Endothelial cell of umbilical vein (primary cell): ENCODE data around the gene POU1F1. TPM values are rescaled to one million over a fixed set of nuclear protein-coding genes. Genes with fewer than 3 reads are reported as not detected.

Source experiments
- BruUV-seq: library from RNA; stranded (reverse); fragments of 400-500 nt; replicated peaks from 2 replicates; lab custom pipeline; 2021; lab: Mats Ljungman, UMichigan
- CTCF ChIA-PET: fragments of 300-600, 350-600 bp; sonication (Branson Sonifier 250); formaldehyde crosslinking; loops from one replicate; lab custom pipeline; 2021; ENCODE audit warnings: antibody characterized with exemption, inconsistent platforms; lab: Charles Lee
- POLR2A ChIA-PET: fragments of 300-600, 350-600 bp; sonication (Branson Sonifier 250); formaldehyde crosslinking; loops from one replicate; lab custom pipeline; 2021; ENCODE audit warnings: antibody characterized with exemption, inconsistent platforms; lab: Charles Lee
- DNase-seq: peaks from one replicate; pipeline ENCODE4 v3.0.0-alpha.2; 2011; ENCODE audit warnings: low read depth, low spot score
- FAIRE-seq: peaks from 2 replicates; lab custom pipeline; 2011; peaks lifted over from hg19 to GRCh38; lab: Jason Lieb, UNC
- H2AFZ ChIP-seq: 2 replicates; pipeline ENCODE4 v1.6.0; 2012; ENCODE audit warnings: low read depth, low read length, control low read depth, inconsistent platforms
- H3K27ac ChIP-seq: 2 replicates; pipeline ENCODE4 v1.5.1; 2011; ENCODE audit warnings: low read depth, mild to moderate bottlenecking, control low read depth, low read length, moderate library complexity; ENCODE audit not compliant: insufficient read depth
- H3K27me3 ChIP-seq, 2 experiments: 2 replicates each; pipeline versions ENCODE4 v1.6.0 to v1.6.1; 2011; ENCODE audit warnings: low read length in 2 of 2, mixed read lengths in 1 of 2; ENCODE audit not compliant: control insufficient read depth in 2 of 2, insufficient read depth in 2 of 2
- H3K36me3 ChIP-seq, 2 experiments: 2 replicates in 1 of 2; 3 replicates in 1 of 2; pipeline ENCODE4 v1.5.1; 2011; ENCODE audit warnings: low read length in 2 of 2, mild to moderate bottlenecking in 1 of 2, moderate library complexity in 1 of 2; ENCODE audit not compliant: control insufficient read depth in 2 of 2, insufficient read depth in 2 of 2; ENCODE audit errors: extremely low read depth in 1 of 2
- H3K4me1 ChIP-seq: 3 replicates; pipeline ENCODE4 v1.5.1; 2011; ENCODE audit warnings: mild to moderate bottlenecking, low read length; ENCODE audit not compliant: control insufficient read depth, insufficient read depth; ENCODE audit errors: extremely low read depth
- H3K4me2 ChIP-seq: 2 replicates; pipeline ENCODE4 v1.6.1; 2011; ENCODE audit warnings: low read length, control low read depth, mixed read lengths; ENCODE audit not compliant: insufficient read depth
- H3K4me3 ChIP-seq, 3 experiments: fragments of 200-600 bp in 1 of 3; sonication (generic), shearing (Covaris generic) in 1 of 3; replicated peaks in 1 of 3; 2 replicates each; pipeline ENCODE4 v1.5.1; 2011 to 2016; ENCODE audit warnings: control low read depth in 3 of 3, low read length in 3 of 3, mild to moderate bottlenecking in 2 of 3, inconsistent platforms in 1 of 3, low read depth in 1 of 3, moderate library complexity in 1 of 3; ENCODE audit not compliant: insufficient read depth in 1 of 3
- H3K79me2 ChIP-seq: 2 replicates; pipeline ENCODE4 v1.6.0; 2012; ENCODE audit warnings: low read length, inconsistent platforms; ENCODE audit not compliant: control insufficient read depth, insufficient read depth
- H3K9ac ChIP-seq: replicated peaks from 2 replicates; pipeline ENCODE3; 2011; ENCODE audit warnings: low read length, control low read depth; ENCODE audit not compliant: insufficient read depth; ENCODE audit errors: extremely low read depth
- H3K9me1 ChIP-seq: replicated peaks from 3 replicates; pipeline ENCODE4 v1.6.0; 2011; ENCODE audit warnings: mild to moderate bottlenecking, low read length; ENCODE audit not compliant: control insufficient read depth, insufficient read depth; ENCODE audit errors: extremely low read depth
- H3K9me3 ChIP-seq: replicated peaks from 2 replicates; pipeline ENCODE4 v1.5.1; 2012; ENCODE audit warnings: low read length, inconsistent platforms; ENCODE audit not compliant: control insufficient read depth, insufficient read depth
- H4K20me1 ChIP-seq: replicated peaks from 2 replicates; pipeline ENCODE3; 2011; ENCODE audit warnings: mild to moderate bottlenecking, low read length; ENCODE audit not compliant: control insufficient read depth, insufficient read depth; ENCODE audit errors: extremely low read depth
- EZH2 ChIP-seq: IDR thresholded peaks from 2 replicates; pipeline ENCODE4 v1.6.1; 2012; ENCODE audit warnings: borderline replicate concordance, low read depth, mild to moderate bottlenecking, moderate library complexity, low read length, inconsistent platforms; ENCODE audit not compliant: severe bottlenecking
- FOS ChIP-seq: IDR thresholded peaks from 2 replicates; pipeline ENCODE4 v1.6.1; 2011; ENCODE audit warnings: mild to moderate bottlenecking, low read length, moderate library complexity, borderline replicate concordance; ENCODE audit not compliant: insufficient read depth
- GATA2 ChIP-seq: IDR thresholded peaks from 2 replicates; pipeline ENCODE4 v1.7.0; 2011; ENCODE audit warnings: low read depth, mild to moderate bottlenecking, moderate library complexity, mixed read lengths, low read length; ENCODE audit not compliant: insufficient read length, insufficient read depth
- JUN ChIP-seq: IDR thresholded peaks from 2 replicates; pipeline ENCODE4 v1.6.1; 2011; ENCODE audit warnings: borderline replicate concordance, low read depth; ENCODE audit not compliant: insufficient read length, insufficient read depth
- MAX ChIP-seq: IDR thresholded peaks from 2 replicates; pipeline ENCODE4 v1.6.1; 2011; ENCODE audit not compliant: insufficient read depth, insufficient read length
- MYC ChIP-seq: IDR thresholded peaks from one replicate; pipeline ENCODE4 v1.6.1; 2011; ENCODE audit warnings: mild to moderate bottlenecking, low read depth, low read length
- POLR2A ChIP-seq: IDR thresholded peaks from 2 replicates; pipeline ENCODE4 v1.6.1; 2012; ENCODE audit warnings: low read depth, mild to moderate bottlenecking, control low read depth, low read length
- POLR2AphosphoS5 ChIP-seq: IDR thresholded peaks from 2 replicates; pipeline ENCODE4 v1.6.1; 2012; ENCODE audit warnings: low read depth, mild to moderate bottlenecking, control low read depth, low read length, moderate library complexity; ENCODE audit not compliant: insufficient read depth
- dilution Hi-C: fragments of 300-500 bp; cut with MboI; formaldehyde crosslinking; loops from one replicate; pipeline ENCODE4 v1.15.0; 2019; ENCODE audit warnings: low sequenced_read_pairs; ENCODE audit not compliant: extremely low pct_ligation_motif_present
- intact Hi-C: fragments of 100-400 bp; cut with micrococcal nuclease; formaldehyde crosslinking; loops from one replicate; pipeline ENCODE4 v1.10.0; 2022
- polyA plus RNA-seq, 4 experiments: library from polyadenylated mRNA; depleted of rRNA in 3 of 4; stranded (reverse) in 3 of 4; unstranded in 1 of 4; fragments of >200 nt; gene quantifications; 2 replicates each; pipeline versions ENCODE4 v1.2.1 to v1.2.3, GENCODE V29; 2011 to 2012; ENCODE audit warnings: missing spikeins in 1 of 4
- total RNA-seq: library from RNA; stranded (reverse); gene quantifications from 2 replicates; pipeline ENCODE4 v1.2.3, GENCODE V29; 2021
- TF ChIP-seq, protein P1 (sequence below), 2 donors: IDR thresholded peaks; 1 replicate in 1 of 2; 2 replicates in 1 of 2; pipeline ENCODE4 v1.5.1; 2011; ENCODE audit warnings: low read length in 2 of 2, mild to moderate bottlenecking in 2 of 2, moderate library complexity in 2 of 2, control low read depth in 1 of 2, inconsistent platforms in 1 of 2, low read depth in 1 of 2; ENCODE audit not compliant: insufficient read depth in 1 of 2; ENCODE audit errors: extremely low read depth in 1 of 2

Gene POU1F1
- total and polyA plus RNA-seq, 2 donors (not counting 3 experiments of a cell fraction or from before 2014, with no cell fraction given): not detected

GRCh38 chr3:87227835-87228144, 48.6 kb downstream of the POU1F1 start:
- TF ChIP-seq POLR2A: no peak
- no peak for TF ChIP-seq FOS
- TF ChIP-seq JUN: no peak
- no peak for TF ChIP-seq GATA2
- no peak for TF ChIP-seq MAX
- TF ChIP-seq MYC: no peak
- no peak for TF ChIP-seq POLR2AphosphoS5
- no peak for TF ChIP-seq EZH2
- TF ChIP-seq, protein P1, sequence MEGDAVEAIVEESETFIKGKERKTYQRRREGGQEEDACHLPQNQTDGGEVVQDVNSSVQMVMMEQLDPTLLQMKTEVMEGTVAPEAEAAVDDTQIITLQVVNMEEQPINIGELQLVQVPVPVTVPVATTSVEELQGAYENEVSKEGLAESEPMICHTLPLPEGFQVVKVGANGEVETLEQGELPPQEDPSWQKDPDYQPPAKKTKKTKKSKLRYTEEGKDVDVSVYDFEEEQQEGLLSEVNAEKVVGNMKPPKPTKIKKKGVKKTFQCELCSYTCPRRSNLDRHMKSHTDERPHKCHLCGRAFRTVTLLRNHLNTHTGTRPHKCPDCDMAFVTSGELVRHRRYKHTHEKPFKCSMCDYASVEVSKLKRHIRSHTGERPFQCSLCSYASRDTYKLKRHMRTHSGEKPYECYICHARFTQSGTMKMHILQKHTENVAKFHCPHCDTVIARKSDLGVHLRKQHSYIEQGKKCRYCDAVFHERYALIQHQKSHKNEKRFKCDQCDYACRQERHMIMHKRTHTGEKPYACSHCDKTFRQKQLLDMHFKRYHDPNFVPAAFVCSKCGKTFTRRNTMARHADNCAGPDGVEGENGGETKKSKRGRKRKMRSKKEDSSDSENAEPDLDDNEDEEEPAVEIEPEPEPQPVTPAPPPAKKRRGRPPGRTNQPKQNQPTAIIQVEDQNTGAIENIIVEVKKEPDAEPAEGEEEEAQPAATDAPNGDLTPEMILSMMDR (IDR thresholded peaks at IDR 0.05; ENCODE audit: extremely low read depth in 1 of 2, insufficient read depth in 1 of 2, low read depth in 1 of 2, low read length in 2 of 2): no peak
- H3K79me2 ChIP-seq: peaks cover 27% of the 10 kb centered on the region
- peaks cover 10 to 21% of the 10 kb centered on the region in 2 experiments for H3K27me3 ChIP-seq
- intact Hi-C loops: no loop called here
- H3K9me3 ChIP-seq: no peaks in the 10 kb centered on the region
- POLR2A ChIA-PET: no interaction called here
- DNase-seq (no peak), FAIRE-seq (peak; percentile 53)
- H3K4me2 ChIP-seq: peak overlapping the region; percentile 99
- no peaks in the 10 kb centered on the region for H3K36me3 ChIP-seq
- no peaks in the 10 kb centered on the region for H3K9me1 ChIP-seq
- H3K4me3 ChIP-seq: peak overlapping the region; percentile 89 to 99 (median 97)
- peak overlapping the region; percentile 99 for H2AFZ ChIP-seq
- CTCF ChIA-PET: no interaction called here
- peak overlapping the region; percentile 82 for H3K27ac ChIP-seq
- peaks cover 13% of the 10 kb centered on the region for H3K4me1 ChIP-seq
- no TSS peak for BruUV-seq
- H4K20me1 ChIP-seq: peaks cover 8% of the 10 kb centered on the region
- dilution Hi-C loops: no loop called here
- H3K9ac ChIP-seq: peak overlapping the region; percentile 95
